Keratinocyte (primary cell): ENCODE results near the gene KEAP1. TPM values are rescaled to one million over a fixed set of nuclear protein-coding genes. Genes with fewer than 3 reads are reported as not detected.

Experiments used
- DNase-seq: peaks from one replicate; pipeline ENCODE4 v3.0.0-alpha.2; 2011; ENCODE audit warnings: low read depth, missing footprints, low spot score
- FAIRE-seq: peaks from 2 replicates; lab custom pipeline; 2011; peaks lifted over from hg19 to GRCh38; lab: Jason Lieb, UNC
- H2AFZ ChIP-seq: 2 replicates; pipeline ENCODE4 v1.6.0; 2012; ENCODE audit warnings: low read length, control low read depth, inconsistent platforms; ENCODE audit not compliant: control insufficient read depth
- H3K27ac ChIP-seq: 2 replicates; pipeline ENCODE4 v1.5.1; 2011; ENCODE audit warnings: low read length; ENCODE audit not compliant: control insufficient read depth, insufficient read depth
- H3K27me3 ChIP-seq: 3 replicates; pipeline ENCODE4 v1.6.0; 2011; ENCODE audit warnings: low read length; ENCODE audit not compliant: control insufficient read depth, insufficient read depth; ENCODE audit errors: extremely low read depth
- H3K36me3 ChIP-seq, 2 experiments: 2 replicates in 1 of 2; 3 replicates in 1 of 2; pipeline ENCODE4 v1.5.1; 2011; ENCODE audit warnings: low read length in 2 of 2, mild to moderate bottlenecking in 1 of 2; ENCODE audit not compliant: control insufficient read depth in 2 of 2, insufficient read depth in 2 of 2; ENCODE audit errors: extremely low read depth in 1 of 2
- H3K4me1 ChIP-seq: 3 replicates; pipeline ENCODE4 v1.5.1; 2011; ENCODE audit warnings: low read length; ENCODE audit not compliant: control insufficient read depth, insufficient read depth; ENCODE audit errors: extremely low read depth
- H3K4me2 ChIP-seq: 3 replicates; pipeline ENCODE4 v1.6.0; 2011; ENCODE audit warnings: low read depth, low read length; ENCODE audit not compliant: control insufficient read depth, insufficient read depth; ENCODE audit errors: extremely low read depth
- H3K4me3 ChIP-seq, 3 experiments: fragments of 200-600 bp in 1 of 3; sonication (generic) in 1 of 3; 2 replicates in 2 of 3; 3 replicates in 1 of 3; pipeline ENCODE4 v1.5.1; 2011 to 2016; ENCODE audit warnings: low read length in 3 of 3, mild to moderate bottlenecking in 3 of 3, control low read depth in 2 of 3, inconsistent platforms in 1 of 3, low read depth in 1 of 3, mixed read lengths in 1 of 3, mixed run types in 1 of 3, moderate library complexity in 1 of 3; ENCODE audit not compliant: control insufficient read depth in 2 of 3, insufficient read depth in 2 of 3; ENCODE audit errors: extremely low read depth in 1 of 3
- H3K79me2 ChIP-seq: 2 replicates; pipeline ENCODE4 v1.6.0; 2012; ENCODE audit warnings: low read length; ENCODE audit not compliant: control insufficient read depth, insufficient read depth
- H3K9ac ChIP-seq: 3 replicates; pipeline ENCODE4 v1.6.0; 2011; ENCODE audit warnings: low read length; ENCODE audit not compliant: control insufficient read depth, insufficient read depth; ENCODE audit errors: extremely low read depth
- H3K9me1 ChIP-seq: 3 replicates; pipeline ENCODE4 v1.6.0; 2011; ENCODE audit warnings: low read length; ENCODE audit not compliant: control insufficient read depth, insufficient read depth; ENCODE audit errors: extremely low read depth
- H3K9me3 ChIP-seq: 2 replicates; pipeline ENCODE4 v1.5.1; 2012; ENCODE audit warnings: low read depth, low read length; ENCODE audit not compliant: control insufficient read depth
- H4K20me1 ChIP-seq: 3 replicates; pipeline ENCODE4 v1.6.0; 2011; ENCODE audit warnings: low read length; ENCODE audit not compliant: control insufficient read depth, insufficient read depth; ENCODE audit errors: extremely low read depth
- EZH2 ChIP-seq: IDR thresholded peaks from one replicate; pipeline ENCODE4 v1.6.1; 2012; ENCODE audit warnings: inconsistent platforms, mild to moderate bottlenecking, low read length, moderate library complexity
- dilution Hi-C: fragments of 300-500 bp; cut with MboI; formaldehyde crosslinking; loops from one replicate; pipeline ENCODE4 v1.7.0; 2020; ENCODE audit warnings: low sequenced_read_pairs; ENCODE audit not compliant: extremely low pct_ligation_motif_present
- polyA plus RNA-seq, 5 experiments: library from polyadenylated mRNA; depleted of rRNA in 3 of 5; stranded (reverse) in 3 of 5; stranded (forward) in 1 of 5; unstranded in 1 of 5; fragments of >200 nt; gene quantifications; 1 replicate in 1 of 5; 2 replicates in 3 of 5; 3 replicates in 1 of 5; pipeline versions ENCODE4 v1.2.1 to v1.2.3, GENCODE V29; 2011 to 2012; ENCODE audit warnings: missing spikeins in 2 of 5, low read depth in 1 of 5, low replicate concordance in 1 of 5
- small RNA-seq, 3 experiments: library from RNA; depleted of rRNA; stranded (forward); fragments of <200 nt; gene quantifications; one replicate each; pipeline ENCODE3, GENCODE V24; 2012; ENCODE audit warnings: low read depth in 3 of 3, low replicate concordance in 1 of 3; ENCODE audit not compliant: insufficient read length in 3 of 3
- TF ChIP-seq, protein P1 (sequence below), 3 experiments: IDR thresholded peaks in 1 of 3; conservative IDR thresholded peaks in 1 of 3; optimal IDR thresholded peaks in 1 of 3; 2 replicates in 2 of 3; 3 replicates in 1 of 3; pipeline versions ENCODE3 to v1.5.1; 2011; ENCODE audit warnings: low read length in 3 of 3, mild to moderate bottlenecking in 3 of 3, moderate library complexity in 2 of 3, control low read depth in 1 of 3, inconsistent platforms in 1 of 3; ENCODE audit not compliant: insufficient read depth in 2 of 3; ENCODE audit errors: extremely low read depth in 1 of 3

KEAP1 gene
- polyA plus RNA-seq, 1 donor (not counting 4 experiments of a cell fraction or from before 2014, with no cell fraction given), result 29.6 TPM

DNA sequence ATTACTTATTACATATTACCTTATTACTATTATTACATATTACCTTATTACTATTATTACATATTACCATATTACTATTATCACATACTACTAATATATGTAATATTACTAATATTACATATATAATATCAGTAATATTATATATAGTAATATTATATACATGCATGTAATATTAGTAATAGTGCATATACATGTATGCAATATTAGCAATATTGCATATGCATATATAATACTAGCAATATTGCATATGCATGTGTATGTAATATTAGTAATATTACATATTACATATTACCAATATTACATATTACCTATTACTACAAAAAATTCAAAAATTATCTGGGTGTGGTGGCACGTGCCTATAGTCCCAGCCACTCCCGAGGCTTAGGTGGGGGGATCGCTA, 60.5 kb downstream of the KEAP1 start:
- H3K9me1 ChIP-seq, result no peaks in the 10 kb centered on the region
- H3K9me3 ChIP-seq, result no peaks in the 10 kb centered on the region
- no peak overlapping the region for H2AFZ ChIP-seq
- dilution Hi-C loops, result no loop called here
- no peak overlapping the region for H3K9ac ChIP-seq
- no peaks in the 10 kb centered on the region for H3K27me3 ChIP-seq
- no peak overlapping the region for H3K27ac ChIP-seq
- no peak overlapping the region for H3K4me2 ChIP-seq
- TF ChIP-seq, protein P1, sequence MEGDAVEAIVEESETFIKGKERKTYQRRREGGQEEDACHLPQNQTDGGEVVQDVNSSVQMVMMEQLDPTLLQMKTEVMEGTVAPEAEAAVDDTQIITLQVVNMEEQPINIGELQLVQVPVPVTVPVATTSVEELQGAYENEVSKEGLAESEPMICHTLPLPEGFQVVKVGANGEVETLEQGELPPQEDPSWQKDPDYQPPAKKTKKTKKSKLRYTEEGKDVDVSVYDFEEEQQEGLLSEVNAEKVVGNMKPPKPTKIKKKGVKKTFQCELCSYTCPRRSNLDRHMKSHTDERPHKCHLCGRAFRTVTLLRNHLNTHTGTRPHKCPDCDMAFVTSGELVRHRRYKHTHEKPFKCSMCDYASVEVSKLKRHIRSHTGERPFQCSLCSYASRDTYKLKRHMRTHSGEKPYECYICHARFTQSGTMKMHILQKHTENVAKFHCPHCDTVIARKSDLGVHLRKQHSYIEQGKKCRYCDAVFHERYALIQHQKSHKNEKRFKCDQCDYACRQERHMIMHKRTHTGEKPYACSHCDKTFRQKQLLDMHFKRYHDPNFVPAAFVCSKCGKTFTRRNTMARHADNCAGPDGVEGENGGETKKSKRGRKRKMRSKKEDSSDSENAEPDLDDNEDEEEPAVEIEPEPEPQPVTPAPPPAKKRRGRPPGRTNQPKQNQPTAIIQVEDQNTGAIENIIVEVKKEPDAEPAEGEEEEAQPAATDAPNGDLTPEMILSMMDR (optimal IDR thresholded peaks at IDR 0.05 in 1 of 3, IDR thresholded peaks at IDR 0.05 in 1 of 3, conservative IDR thresholded peaks at IDR 0.05 in 1 of 3; ENCODE audit: extremely low read depth in 1 of 3, insufficient read depth in 2 of 3, low read length in 3 of 3), result no peak
- no peak for TF ChIP-seq EZH2
- H4K20me1 ChIP-seq, result no peaks in the 10 kb centered on the region
- no peak for DNase-seq
- H3K79me2 ChIP-seq, result no peaks in the 10 kb centered on the region
- no peak overlapping the region for H3K4me3 ChIP-seq
- no peak for FAIRE-seq
- no peaks in the 10 kb centered on the region for H3K36me3 ChIP-seq
- H3K4me1 ChIP-seq, result no peaks in the 10 kb centered on the region

DNA sequence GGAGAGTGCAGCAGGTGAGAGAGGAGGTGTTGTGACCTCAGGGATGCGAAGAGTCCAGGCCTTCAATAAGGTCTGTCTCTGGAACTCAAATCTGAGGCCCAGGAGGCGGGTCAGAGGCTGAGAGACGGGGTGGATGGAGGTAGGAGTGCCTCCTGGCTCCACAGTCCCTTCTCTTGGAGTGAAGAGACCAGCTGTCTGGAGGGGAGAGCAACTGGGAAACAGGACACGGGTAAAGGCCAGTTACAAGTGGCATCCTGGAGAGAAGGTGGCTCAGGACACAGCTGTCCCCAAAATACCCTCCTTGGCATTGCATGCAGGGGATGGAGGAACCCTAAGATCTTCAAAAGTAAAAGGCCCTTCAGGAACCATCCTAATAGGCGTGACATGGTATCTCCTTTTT, 63.6 kb downstream of the KEAP1 start:
- Histone ChIP-seq H3K9me3 (no peaks in the 10 kb centered on the region), H3K4me2 (no peak overlapping the region), H3K79me2 (no peaks in the 10 kb centered on the region), H3K9ac (no peak overlapping the region), H3K4me1 (no peaks in the 10 kb centered on the region), H3K27me3 (no peaks in the 10 kb centered on the region), H3K36me3 (no peaks in the 10 kb centered on the region), H2AFZ (no peak overlapping the region), H4K20me1 (no peaks in the 10 kb centered on the region), H3K4me3 (no peak overlapping the region), H3K27ac (no peak overlapping the region), H3K9me1 (no peaks in the 10 kb centered on the region)
- DNase-seq (no peak), FAIRE-seq (no peak)
- no peak for TF ChIP-seq EZH2
- TF ChIP-seq, protein P1 (optimal IDR thresholded peaks at IDR 0.05 in 1 of 3, IDR thresholded peaks at IDR 0.05 in 1 of 3, conservative IDR thresholded peaks at IDR 0.05 in 1 of 3; ENCODE audit: extremely low read depth in 1 of 3, insufficient read depth in 2 of 3, low read length in 3 of 3), result no peak
- dilution Hi-C loops, result no loop called here

Small RNA genes lying within 50 kb of the gene (small RNA-seq; reads per million reads assigned to genes)
- gene MIR1238 (0 reads per million in 3 experiments), gene RNU7-140P (0 reads per million in 3 experiments)

Other genes starting within 250 kb of the KEAP1 start
- gene ICAM1, start 232.2 kb downstream of the KEAP1 start, polyA plus RNA-seq, result 0.30 to 0.56 TPM (median 0.35 TPM) in 3 replicates
- gene ICAM4, start 216.4 kb downstream of the KEAP1 start, polyA plus RNA-seq, result 0.18 to 0.35 TPM (median 0.25 TPM) in 3 replicates
- gene ICAM5, start 213.4 kb downstream of the KEAP1 start, polyA plus RNA-seq, result 0.20 to 0.55 TPM (median 0.43 TPM) in 3 replicates
- gene ZGLP1, start 193.5 kb downstream of the KEAP1 start, polyA plus RNA-seq, result 0.43 to 2.1 TPM (median 0.71 TPM) in 3 replicates
- 19.2 to 28.8 TPM (median 21.8 TPM) in 3 replicates for gene FDX2, start 187.3 kb downstream of the KEAP1 start, polyA plus RNA-seq
- 0.80 to 5.9 TPM (median 0.84 TPM) in 3 replicates for gene RAVER1, start 169.8 kb downstream of the KEAP1 start, polyA plus RNA-seq
- 3.4 to 5.5 TPM (median 4.7 TPM) in 3 replicates for gene ICAM3, start 163.7 kb downstream of the KEAP1 start, polyA plus RNA-seq
- gene TYK2, start 122.8 kb downstream of the KEAP1 start, polyA plus RNA-seq, result 32.6 to 42.6 TPM (median 34.1 TPM) in 3 replicates
- gene CDC37, start 99.8 kb downstream of the KEAP1 start, polyA plus RNA-seq, result 376 to 433 TPM (median 415 TPM) in 3 replicates
- 0.05 to 0.24 TPM (median 0.09 TPM) in 3 replicates for gene PDE4A, start 82.8 kb downstream of the KEAP1 start, polyA plus RNA-seq
- 9.4 to 10.5 TPM (median 10.3 TPM) in 3 replicates for gene S1PR5, start 14.1 kb upstream of the KEAP1 start, polyA plus RNA-seq
- 12.6 to 17.9 TPM (median 15.5 TPM) in 3 replicates for gene ATG4D, start 40.5 kb upstream of the KEAP1 start, polyA plus RNA-seq
- 13.4 to 19.0 TPM (median 13.5 TPM) in 3 replicates for gene KRI1, start 62.7 kb upstream of the KEAP1 start, polyA plus RNA-seq
- 3.9 to 7.3 TPM (median 6.8 TPM) in 3 replicates for gene CDKN2D, start 65.6 kb upstream of the KEAP1 start, polyA plus RNA-seq
- gene AP1M2, start 84.0 kb upstream of the KEAP1 start, polyA plus RNA-seq, result 83.1 to 122 TPM (median 109 TPM) in 3 replicates
- 78.7 to 148 TPM (median 94.7 TPM) in 3 replicates for gene SLC44A2, start 122.2 kb upstream of the KEAP1 start, polyA plus RNA-seq
- gene ILF3, start 151.0 kb upstream of the KEAP1 start, polyA plus RNA-seq, result 81.0 to 173 TPM (median 162 TPM) in 3 replicates
- gene QTRT1, start 198.1 kb upstream of the KEAP1 start, polyA plus RNA-seq, result 25.9 to 34.6 TPM (median 31.3 TPM) in 3 replicates
- gene DNM2, start 214.7 kb upstream of the KEAP1 start, polyA plus RNA-seq, result 60.1 to 71.4 TPM (median 63.5 TPM) in 3 replicates